Measurements from ENCODE around the gene SNAPC1.
A peak's percentile ranks its signal among the peaks of the same experiment; 100 is the strongest.

Gene SNAPC1

GRCh38 chr14:61812347-61813095, 50.3 kb downstream of the SNAPC1 start, which contains the start of gene SYT16:
Gene SYT16, plus strand, starts transcription at chr14:61812703.
- DNase-seq (ENCODE audit: low read depth) = no peak

DNA sequence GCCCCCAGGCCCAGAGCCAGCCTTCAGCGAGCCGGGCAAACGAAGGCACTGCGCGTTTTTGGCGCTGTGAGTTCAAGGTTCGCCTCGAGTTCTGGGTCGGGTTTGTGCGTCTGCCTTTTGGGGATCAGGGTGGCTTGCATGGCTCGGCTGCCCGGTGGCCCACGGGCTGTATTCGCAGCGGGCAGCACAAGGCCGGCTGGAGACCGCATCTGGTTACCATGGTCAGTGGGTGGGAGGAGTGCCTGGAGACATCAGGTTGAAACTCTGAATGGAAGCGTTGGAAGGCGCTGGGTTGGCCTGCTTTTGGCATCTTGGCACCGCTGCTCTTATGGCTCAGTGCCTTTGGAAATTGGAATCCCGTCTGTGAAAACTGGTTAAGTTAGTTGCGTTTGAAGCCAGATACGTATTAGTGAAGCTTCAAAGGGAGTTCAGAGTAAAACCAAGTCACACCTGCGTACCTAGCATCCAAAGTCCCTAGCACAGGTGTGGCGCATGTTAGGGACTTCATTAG, 50.9 kb downstream of the SNAPC1 start:
- DNase-seq (ENCODE audit: low read depth) = no peak

DNA sequence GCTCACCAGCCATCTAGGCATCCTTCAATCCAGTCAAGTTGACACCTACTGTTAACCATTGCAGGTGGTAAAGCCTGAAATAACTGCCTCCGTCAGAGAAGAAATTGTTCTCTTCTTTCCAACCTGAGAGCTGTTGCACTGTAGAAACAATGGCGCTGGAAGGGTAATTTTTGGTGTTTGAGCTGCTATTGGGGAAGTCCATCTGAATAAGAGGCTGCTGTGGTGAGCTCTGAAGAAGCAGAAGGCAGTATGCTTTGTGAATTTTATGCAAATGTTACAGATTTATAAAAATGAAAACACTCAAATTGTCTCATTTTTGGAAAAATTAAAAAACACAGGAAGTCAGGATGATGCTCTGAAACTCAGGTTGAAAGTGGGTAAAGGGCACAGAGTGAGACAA, 60.2 kb downstream of the SNAPC1 start:
- DNase-seq (ENCODE audit: low read depth) = no peak

DNA sequence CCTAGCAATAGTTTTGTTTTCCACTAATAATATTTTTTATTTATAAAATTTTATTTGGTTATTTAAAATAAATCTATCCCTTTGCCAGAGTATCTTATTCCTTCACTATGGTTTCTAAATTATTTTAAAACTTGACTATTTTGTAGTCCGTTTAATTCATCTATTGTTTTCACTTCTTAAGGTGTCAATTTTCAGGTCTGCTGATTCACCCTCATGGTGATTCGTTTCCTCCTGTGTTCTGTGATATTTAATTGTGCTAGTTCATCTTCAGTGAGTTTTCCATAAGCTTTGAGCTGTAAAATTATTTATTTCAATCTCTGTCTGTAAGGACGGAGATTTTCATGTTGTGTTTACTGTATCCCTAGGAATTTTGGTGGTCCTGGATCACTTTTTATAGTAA, 70.6 kb downstream of the SNAPC1 start:
- no peak for DNase-seq (ENCODE audit: low read depth)

DNA sequence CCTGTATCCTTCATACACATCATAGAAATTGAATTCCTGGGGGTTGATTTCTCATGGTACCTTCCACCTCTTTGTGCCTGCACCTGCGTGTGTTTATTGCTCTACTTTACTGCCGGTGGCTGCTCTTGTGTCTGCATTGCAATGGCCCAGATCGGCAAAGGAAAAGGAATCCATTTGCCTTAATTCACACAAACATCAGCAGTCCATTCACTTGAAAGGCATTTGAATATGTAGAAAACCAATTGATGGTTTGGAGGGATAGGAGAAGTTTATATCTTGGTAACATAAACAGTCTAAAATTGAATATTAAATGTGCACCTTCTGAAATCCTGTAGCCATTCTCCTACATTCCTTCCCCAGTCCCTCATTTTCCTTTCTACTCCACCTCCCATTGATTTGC, 74.0 kb downstream of the SNAPC1 start:
- no peak for DNase-seq (ENCODE audit: low read depth)

DNA sequence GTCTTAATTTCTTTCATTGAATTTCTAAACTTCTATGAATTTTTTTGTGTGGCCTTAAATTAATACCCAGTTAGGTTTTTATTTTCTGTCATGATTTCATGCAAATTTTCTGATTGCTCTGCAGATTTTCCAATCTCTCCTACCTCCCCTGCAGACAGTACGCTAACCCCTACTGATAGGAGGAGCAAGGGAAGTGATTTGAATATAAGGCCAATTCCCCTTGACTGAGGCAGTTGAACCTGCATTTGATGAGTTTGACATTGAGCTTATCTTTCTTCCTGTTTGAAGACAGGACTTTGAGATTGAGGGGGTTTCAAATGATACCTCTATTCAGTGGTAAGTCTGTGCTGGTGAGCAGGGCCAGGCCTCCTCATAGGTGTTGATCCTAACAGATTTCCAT, 74.6 kb downstream of the SNAPC1 start:
- no peak for DNase-seq (ENCODE audit: low read depth)

DNA sequence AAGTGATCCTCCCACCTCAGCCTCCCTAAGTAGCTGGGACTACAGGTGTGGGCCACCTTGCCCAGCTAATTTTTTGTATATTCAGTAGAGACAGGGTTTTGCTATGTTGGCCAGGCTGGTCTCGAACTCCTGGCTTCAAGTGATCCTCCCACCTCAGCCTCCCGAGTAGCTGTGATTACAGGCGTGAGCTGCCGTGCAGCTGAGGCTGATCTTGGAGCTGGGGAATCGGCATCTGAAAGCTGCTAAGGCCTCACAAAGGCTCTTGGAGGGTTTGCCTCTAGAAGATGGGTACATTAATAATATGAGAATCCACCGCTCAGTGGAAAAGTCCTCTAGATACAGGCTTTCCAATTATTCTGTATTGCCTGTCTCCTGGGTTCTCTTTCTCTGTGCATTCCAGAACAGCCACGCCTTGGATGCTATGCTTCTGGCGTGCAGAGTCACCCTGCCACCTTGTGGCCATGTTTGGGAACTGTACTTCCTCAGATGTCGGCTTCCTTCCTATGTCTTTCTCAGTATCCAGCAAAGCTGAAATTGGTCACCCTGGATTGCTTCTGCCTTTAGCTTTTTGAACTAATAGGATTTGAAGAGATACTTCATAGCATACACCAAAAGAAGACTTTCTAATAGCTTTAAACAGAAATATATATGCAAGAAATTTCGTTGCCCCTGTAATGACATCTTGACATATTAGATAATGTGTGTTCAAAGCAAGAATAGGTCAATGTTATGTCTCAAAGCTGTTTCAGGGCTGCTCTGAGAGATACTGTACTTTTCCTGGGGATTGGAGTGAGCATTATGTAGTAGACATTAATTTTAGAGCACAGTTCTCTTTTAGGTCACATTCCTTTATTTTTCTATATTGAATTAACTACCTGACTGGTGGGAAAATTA, 75.4 kb downstream of the SNAPC1 start:
- peak; percentile 67 for DNase-seq (ENCODE audit: low read depth)

GRCh38 chr14:61838661-61839245, 76.5 kb downstream of the SNAPC1 start:
- no peak for DNase-seq (ENCODE audit: low read depth)

GRCh38 chr14:61839507-61839906, 77.3 kb downstream of the SNAPC1 start:
- no peak for DNase-seq (ENCODE audit: low read depth)

GRCh38 chr14:61841145-61841544, 78.9 kb downstream of the SNAPC1 start:
- no peak for DNase-seq (ENCODE audit: low read depth)

All from fibroblast of gingiva (primary cell).